Tibial nerve (tissue), 3 donors: ENCODE measurements around the gene PPIF.

Source experiments
- POLR2A ChIP-seq, 2 donors: fragments of 450-650 bp; IDR thresholded peaks; one replicate each; pipeline ENCODE4 v1.6.1; 2017; ENCODE audit warnings: antibody characterized with exemption in 2 of 2, mild to moderate bottlenecking in 2 of 2, moderate library complexity in 2 of 2
- TF ChIP-seq, protein P1 (sequence below), 5 experiments: fragments of 200-600 bp in 3 of 5; fragments of 450-650 bp in 2 of 5; sonication (generic) in 3 of 5; IDR thresholded peaks; one replicate each; pipeline ENCODE4 v1.5.1; 2016 to 2019; ENCODE audit warnings: antibody characterized with exemption in 5 of 5, mild to moderate bottlenecking in 3 of 5, moderate library complexity in 2 of 5

DNA sequence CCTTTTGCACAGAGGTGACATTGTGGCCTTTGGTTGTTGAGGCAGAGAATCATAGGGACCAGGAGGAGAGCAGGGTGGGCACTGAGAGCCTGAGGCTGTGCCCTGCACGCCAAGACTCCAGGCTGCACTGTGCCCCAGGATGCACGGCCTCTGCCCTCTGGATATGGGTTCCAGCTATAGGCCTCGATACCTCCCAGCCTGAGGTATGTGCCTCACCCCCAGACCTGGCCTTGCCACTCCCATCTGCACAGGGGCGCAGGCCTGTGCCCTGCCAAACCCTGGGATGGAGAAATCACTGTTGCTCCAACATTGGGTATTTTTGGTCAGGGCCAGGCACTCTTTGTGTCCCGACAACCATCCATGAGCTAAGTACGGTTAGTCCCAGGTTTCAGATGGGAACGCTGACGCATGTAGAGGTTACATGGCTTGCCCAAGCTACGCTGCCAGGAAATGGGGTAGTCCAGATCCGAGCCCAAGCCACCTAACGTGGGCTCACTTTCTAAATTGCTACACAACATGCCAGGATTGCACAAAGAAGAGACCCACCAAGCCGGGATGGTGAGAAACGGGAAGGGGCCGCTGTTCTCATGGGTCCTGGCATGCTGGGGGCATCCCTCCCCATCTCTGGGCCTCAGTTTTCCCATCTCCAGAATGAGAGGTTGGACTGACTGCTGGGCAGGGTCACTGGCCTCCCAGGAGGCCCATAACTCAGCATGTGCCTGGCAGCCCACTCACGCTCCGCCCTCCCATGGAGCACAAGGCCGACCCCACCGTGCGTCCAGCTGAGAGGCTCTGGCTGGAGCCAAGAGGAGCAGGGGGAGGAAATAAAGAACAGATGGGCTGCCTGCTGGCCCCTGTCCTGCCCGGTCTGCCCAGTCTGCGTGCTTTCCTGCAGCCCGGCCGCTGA lies 54.0 kb downstream of the PPIF start:
- TF ChIP-seq POLR2A (IDR thresholded peaks at IDR 0.05), result no peak
- TF ChIP-seq, protein P1, sequence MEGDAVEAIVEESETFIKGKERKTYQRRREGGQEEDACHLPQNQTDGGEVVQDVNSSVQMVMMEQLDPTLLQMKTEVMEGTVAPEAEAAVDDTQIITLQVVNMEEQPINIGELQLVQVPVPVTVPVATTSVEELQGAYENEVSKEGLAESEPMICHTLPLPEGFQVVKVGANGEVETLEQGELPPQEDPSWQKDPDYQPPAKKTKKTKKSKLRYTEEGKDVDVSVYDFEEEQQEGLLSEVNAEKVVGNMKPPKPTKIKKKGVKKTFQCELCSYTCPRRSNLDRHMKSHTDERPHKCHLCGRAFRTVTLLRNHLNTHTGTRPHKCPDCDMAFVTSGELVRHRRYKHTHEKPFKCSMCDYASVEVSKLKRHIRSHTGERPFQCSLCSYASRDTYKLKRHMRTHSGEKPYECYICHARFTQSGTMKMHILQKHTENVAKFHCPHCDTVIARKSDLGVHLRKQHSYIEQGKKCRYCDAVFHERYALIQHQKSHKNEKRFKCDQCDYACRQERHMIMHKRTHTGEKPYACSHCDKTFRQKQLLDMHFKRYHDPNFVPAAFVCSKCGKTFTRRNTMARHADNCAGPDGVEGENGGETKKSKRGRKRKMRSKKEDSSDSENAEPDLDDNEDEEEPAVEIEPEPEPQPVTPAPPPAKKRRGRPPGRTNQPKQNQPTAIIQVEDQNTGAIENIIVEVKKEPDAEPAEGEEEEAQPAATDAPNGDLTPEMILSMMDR (IDR thresholded peaks at IDR 0.05), result no peak
